GM12874 (cell line): ENCODE data around the gene BEST1.

Experiments used
- TF ChIP-seq, protein P1 (sequence below): IDR thresholded peaks from 2 replicates; pipeline ENCODE4 v1.5.1; 2011; ENCODE audit warnings: low read depth, mild to moderate bottlenecking, control low read depth, low read length, moderate library complexity; ENCODE audit not compliant: insufficient read depth

BEST1 gene

DNA sequence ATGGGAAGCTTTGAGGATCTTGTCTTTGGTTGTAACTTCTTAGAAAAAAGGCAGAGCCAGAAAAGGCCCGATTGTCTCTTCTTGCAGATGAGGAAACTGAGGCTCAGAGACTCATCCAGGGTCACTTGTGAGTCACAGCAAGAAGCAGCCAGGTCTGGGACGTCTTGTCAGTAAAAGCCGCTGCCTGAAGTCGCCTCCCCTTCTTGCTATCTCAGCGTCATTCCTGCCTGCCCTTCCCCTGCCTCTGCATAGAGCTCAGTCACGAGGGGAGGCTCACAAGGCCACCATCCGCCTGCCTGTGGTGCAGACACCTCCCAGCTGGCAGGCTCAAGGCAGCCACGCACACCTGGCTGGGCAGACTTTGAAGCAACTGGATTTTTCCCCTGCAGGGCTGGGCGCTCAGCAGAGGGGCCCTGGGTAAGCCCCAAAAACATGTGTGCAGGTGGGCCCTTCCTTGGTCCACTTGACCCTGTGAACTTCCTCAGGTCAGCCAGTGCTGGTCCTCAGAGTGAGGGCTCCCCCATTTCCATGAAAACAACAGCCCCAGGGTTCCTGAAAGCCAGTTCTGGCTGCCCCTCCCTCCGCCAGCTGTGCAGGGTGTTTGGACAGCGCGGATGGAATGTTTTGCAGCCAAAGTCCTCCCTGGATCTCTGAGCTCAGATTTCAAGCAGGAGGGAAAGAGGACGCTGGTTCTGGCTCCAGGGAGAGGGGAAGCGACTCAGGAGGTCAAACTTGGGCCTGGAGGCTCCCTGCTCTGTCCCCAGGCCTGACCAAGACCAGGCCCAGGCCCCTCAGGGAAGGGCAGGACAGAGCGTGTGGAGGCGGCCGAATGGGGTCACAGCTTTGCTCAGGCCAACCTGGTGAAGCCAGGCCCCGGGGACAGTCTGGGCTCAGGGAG, 26.7 kb upstream of the BEST1 start:
- TF ChIP-seq, protein P1, sequence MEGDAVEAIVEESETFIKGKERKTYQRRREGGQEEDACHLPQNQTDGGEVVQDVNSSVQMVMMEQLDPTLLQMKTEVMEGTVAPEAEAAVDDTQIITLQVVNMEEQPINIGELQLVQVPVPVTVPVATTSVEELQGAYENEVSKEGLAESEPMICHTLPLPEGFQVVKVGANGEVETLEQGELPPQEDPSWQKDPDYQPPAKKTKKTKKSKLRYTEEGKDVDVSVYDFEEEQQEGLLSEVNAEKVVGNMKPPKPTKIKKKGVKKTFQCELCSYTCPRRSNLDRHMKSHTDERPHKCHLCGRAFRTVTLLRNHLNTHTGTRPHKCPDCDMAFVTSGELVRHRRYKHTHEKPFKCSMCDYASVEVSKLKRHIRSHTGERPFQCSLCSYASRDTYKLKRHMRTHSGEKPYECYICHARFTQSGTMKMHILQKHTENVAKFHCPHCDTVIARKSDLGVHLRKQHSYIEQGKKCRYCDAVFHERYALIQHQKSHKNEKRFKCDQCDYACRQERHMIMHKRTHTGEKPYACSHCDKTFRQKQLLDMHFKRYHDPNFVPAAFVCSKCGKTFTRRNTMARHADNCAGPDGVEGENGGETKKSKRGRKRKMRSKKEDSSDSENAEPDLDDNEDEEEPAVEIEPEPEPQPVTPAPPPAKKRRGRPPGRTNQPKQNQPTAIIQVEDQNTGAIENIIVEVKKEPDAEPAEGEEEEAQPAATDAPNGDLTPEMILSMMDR, result no peak

DNA sequence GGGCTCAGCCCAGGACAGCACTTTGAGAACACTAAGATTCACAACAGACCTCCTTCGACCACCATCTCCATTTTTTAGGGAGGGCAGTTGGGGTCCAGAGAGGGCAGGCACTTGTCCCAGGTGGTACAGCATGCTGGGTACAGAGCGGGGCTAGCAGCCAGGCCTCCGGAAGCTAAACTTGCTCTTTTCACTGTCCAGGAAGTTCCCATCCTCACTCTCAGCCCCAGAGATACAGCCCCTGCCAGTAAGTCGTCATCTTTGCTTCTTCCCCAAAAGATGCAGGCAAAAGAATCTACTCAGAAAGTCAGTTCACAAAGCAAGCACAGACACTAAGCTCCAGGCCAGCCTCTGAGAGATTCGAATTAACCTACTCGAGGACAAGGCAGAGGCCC, 26.1 kb upstream of the BEST1 start:
- TF ChIP-seq, protein P1, result no peak

- TF ChIP-seq, protein P1, result no peak
These were observed 24.4 kb upstream of the BEST1 start for GRCh38 chr11:61925736-61926135.

- TF ChIP-seq, protein P1, result no peak
These were observed 23.9 kb upstream of the BEST1 start for GRCh38 chr11:61926235-61926634.

GRCh38 chr11:61927501-61927900, 22.6 kb upstream of the BEST1 start:
- TF ChIP-seq, protein P1, result no peak

DNA sequence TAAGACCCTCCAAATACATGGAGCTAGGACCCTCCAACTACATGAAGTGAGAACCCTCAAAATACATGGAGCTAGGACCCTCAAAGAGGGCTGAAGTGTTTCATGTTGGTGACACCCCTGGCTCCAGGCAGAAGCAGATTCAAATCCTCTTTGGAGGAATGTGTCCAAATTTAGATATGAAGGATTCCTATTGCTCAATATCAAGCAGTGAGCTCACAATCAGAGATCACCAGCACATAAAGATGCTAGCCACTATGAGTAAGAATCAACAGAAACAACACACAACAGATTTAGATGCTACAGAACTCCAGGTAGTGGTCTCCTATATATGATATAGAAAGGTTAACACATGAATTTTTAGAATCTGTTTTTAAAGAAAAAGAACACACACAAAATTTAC, 21.5 kb upstream of the BEST1 start:
- TF ChIP-seq, protein P1, result no peak

GRCh38 chr11:61930933-61931332, 19.2 kb upstream of the BEST1 start:
- TF ChIP-seq, protein P1, result no peak
